HG02642 (cell line): ENCODE measurements around the gene ERCC4.

Experiments
- ATAC-seq: cut with Tn5 transposase; IDR thresholded peaks from one replicate; pipeline ENCODE4 v1.9.1; 2021; ENCODE audit warnings: mild to moderate bottlenecking; ENCODE audit not compliant: unreplicated experiment, poor library complexity

ERCC4 gene

DNA sequence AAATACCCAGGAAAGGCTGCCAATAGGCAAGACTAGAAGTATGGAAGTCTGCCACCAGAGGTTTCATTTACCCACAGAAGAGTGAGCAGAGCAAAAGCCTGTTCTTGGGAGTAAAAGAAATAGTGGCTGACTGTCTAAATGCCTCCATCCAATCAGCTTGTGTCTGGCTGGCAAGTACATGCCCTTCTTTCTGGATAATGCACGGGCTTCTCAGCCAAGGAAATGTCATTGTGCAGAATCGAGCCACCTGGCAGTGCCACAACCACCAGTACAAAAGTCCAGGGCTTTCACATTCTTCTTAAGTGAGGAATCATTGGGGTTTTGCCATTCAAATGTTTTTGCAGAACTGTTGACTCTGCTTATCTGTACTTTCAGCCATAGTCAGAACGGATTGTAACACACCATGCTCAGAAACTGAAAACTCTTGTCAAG is 10.1 kb upstream of the ERCC4 start:
- ATAC-seq = no peak

DNA sequence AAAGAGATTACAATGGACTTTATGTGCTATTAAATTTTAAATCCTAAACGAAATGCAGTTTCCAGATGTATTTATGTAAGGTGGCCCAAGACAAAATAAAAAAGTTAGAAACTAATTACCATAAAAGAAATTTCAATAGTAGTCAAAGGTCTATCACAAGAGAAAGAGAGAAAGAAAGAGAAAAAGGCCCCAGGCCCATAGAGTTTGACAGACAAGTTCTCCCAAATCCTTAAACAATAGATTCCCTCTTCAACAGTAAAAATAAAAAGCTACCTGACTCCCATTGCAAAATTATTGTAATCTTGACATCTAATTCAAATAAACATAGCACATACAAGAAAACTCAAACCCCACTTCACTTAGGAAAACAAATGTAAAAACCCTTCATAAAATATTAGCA is 8.6 kb upstream of the ERCC4 start:
- ATAC-seq = no peak

DNA sequence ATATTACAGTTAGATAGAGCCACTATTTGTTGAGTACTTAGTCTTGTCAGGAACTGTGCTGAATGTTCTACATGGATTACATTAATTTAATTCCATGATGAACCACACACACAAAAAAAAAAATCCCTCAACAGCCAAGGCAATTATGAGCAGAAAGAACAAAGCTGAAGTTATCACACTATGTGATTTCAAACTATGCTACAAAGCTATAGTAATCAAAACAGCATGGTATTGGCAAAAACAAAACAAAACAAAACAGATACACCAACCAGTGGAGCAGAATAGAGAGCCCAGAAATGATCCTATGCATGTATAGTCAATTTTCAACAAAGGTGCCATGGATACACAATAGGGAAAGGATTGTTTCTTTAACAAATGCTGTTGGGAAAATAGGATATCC is 8.1 kb upstream of the ERCC4 start:
- no peak for ATAC-seq

- ATAC-seq = no peak
Measured at GRCh38 chr16:13912891-13913290, 7.1 kb upstream of the ERCC4 start.

DNA sequence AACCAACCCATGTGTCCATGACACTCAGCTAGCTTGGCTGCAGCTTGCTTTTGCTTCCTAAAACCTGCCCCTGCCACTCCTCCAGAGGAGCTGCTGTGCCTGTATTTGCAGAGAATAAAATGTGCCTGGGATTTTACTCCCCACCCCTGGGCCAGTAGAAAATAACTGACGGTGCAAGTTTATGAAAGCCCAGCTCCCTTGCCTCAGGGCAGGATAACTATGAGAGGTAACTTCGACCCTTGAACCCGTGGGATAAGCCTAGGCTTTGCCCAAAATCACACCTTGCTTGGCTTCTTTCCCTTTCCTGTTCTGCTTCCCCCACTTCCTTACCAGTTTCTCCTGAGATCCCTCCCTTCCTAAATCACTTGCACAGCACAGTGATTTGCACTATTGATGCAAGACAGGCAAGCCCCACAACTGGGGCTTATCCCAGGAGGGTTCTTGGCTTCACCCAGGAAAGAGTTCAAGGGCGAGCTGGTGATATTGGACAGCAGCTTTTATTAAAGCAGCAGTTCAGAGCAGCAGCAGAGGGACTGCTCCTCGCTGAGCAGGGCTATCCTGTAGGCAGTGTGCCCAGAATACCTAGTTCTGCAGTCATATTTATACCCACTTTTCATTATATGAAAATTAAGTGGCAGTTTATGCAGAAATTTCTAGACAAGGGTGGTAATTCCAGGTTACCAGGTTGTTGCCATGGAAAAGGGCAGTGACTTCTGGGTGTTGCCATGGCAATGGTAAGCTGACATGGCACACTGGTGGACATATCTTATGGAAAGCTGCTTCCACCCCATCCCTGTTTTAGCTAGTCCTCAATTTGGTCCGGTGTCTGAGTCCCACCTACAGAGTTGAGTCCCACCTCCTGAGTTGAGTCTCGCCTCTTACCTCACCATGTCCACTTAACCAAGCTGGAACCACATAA is 6.3 kb upstream of the ERCC4 start:
- ATAC-seq = no peak

- ATAC-seq = no peak
Measured at GRCh38 chr16:13915033-13915635, 4.8 kb upstream of the ERCC4 start.

GRCh38 chr16:13919330-13919682 is 648 bp upstream of the ERCC4 start:
- no peak for ATAC-seq

GRCh38 chr16:13920510-13920818 is 510 bp downstream of the ERCC4 start:
- ATAC-seq = no peak

DNA sequence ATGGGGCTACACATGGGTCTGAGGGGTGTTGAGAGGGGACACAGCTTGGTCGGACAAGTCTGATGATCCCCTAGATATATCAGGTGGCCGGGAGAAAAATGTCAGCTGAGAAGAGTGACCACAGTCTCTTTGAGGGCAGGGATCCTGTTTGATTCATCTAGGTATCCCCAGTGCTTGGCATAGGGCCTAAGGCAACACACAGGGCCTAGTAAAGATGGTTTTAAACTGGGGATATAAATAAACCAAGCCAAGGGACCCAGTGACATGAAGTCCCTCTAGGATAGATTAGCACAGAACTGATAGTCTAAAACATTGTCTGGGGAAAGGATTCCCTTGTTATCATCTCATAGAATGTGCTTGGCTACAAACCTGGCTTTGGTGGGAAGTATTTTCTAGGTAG is 1.4 kb downstream of the ERCC4 start:
- ATAC-seq = no peak

DNA sequence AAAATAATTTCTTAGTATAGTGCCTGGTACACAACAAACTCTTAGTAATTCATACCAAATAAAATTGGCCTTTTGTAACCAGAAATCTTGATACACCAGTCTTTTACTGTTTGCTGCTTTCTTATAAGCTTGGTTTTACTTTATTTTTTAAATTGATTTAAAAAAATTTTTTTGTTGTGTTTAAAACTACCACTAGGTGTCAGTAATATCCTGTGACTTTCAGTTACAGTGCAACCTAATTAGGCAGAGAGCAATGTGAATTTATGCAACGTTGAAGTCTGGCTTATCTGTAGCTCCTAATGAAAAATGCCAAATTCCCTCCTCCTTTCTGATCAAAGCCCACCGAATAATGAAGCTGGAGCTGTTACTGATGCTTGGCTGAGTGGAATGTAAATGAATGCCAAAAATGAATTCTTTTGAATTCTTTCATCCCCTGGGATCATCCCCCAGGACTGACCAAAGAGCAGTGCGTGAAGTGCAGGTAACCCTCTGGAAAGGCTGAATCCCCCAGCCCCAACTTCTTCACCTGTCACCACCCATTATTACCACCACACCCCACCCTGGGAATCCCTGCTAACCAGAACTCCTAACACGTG is 3.8 kb downstream of the ERCC4 start:
- ATAC-seq = no peak

- ATAC-seq = no peak
Measured at GRCh38 chr16:13926464-13926863, 6.5 kb downstream of the ERCC4 start.

DNA sequence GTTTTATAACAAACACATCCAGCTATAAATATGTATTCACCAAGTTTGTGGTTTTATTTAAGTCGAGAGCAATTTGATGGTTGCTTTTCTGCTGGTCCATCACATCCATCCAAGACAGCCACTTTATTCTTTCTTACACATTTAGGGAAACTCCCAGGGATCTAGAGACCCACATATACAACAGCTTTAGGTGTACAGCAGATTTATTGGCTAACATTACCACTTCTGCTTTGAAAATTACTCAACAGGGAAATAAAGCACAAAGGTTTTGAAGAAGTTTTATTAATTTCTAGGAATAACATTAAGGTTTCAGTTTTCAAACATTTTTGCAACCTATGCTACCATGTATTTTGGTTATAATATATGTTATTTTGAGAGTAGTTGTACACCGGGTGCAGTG is 6.9 kb downstream of the ERCC4 start:
- ATAC-seq = no peak

DNA sequence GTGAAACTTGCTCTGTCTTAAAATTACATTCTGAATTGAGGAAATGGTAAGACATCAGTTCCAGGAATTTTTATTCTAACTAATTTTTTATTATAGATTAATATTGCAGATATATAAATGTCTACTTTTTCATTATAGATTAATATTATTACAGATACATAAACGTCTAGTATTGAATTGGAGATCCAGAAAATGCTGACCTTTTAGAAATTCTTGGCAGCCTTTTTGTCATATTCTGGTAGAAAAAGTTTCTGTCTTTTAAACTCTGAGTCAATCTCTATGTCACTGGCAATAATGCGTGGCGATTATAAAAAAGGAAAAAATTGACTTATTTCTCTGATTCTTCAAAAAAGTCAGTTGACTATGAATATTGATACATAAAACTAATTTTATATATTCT is 8.7 kb downstream of the ERCC4 start:
- ATAC-seq = no peak

DNA sequence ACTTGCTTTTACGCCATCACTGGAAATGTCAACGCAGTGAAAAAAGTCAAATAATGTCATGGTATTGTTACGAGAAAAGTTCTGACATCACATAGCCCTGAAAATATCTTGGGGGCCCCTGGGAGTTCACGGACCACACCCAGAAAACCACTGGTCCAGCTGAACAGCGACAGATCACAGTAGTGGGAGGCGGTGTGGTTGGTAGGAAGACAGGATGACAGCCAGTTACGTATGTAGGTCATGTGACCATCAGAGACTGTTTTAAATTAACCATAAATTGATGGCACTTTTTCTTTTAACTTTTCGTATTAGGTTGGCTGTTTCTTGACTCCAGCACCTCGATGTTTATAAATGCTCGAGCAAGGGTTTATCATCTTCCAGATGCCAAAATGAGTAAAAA is 11.9 kb downstream of the ERCC4 start:
- no peak for ATAC-seq

DNA sequence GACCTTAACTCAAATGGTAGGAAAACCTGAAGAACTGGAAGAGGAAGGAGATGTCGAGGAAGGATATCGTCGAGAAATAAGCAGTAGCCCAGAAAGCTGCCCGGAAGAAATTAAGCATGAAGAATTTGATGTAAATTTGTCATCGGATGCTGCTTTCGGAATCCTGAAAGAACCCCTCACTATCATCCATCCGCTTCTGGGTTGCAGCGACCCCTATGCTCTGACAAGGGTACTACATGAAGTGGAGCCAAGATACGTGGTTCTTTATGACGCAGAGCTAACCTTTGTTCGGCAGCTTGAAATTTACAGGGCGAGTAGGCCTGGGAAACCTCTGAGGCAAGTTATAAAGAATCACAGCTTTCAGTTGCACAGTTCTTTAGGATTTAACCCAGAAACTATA is 15.5 kb downstream of the ERCC4 start:
- no peak for ATAC-seq

DNA sequence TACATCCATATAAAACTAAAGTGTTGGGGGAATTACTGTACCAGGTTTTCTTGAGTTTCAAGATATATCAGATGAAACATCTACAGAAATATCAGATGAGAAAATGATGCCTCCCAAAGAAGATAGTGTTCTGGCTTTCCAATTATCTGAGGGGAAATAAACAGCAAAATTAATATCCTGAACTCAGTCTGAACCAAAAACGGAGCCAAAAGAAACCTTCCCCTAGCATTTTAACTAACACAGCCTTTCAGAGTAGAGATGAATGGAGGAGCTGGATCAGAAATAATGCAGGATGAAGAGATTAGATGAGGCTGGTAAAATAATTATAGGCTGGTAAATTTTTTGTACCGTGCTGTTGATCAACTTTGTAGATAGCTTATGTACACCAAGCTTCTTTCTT is 16.2 kb downstream of the ERCC4 start:
- ATAC-seq = no peak

- ATAC-seq = no peak
Measured at GRCh38 chr16:13936596-13937081, 16.7 kb downstream of the ERCC4 start.

- ATAC-seq = no peak
Measured at GRCh38 chr16:13937411-13937810, 17.5 kb downstream of the ERCC4 start.

- no peak for ATAC-seq
Measured at GRCh38 chr16:13938480-13938879, 18.5 kb downstream of the ERCC4 start.

DNA sequence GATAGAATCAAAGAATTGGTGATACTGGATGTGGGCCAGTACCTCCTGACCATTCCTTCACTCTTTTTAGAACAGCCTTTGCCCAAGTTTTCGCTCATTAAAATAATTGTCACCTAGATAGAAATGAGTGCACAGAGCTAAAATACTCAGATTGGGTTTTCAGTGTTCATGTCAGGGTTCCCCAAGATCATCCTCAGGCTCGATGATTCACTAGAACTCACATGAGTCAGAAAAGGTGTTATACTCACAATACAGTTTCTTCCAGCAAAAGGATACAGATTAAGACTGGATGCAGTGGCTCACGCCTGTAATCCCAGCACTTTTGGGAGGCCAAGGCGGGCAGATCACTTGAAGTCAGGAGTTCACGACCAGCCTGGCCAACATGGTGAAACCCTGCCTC is 19.9 kb downstream of the ERCC4 start:
- ATAC-seq = no peak

- no peak for ATAC-seq
Measured at GRCh38 chr16:13940397-13940933, 20.5 kb downstream of the ERCC4 start.
